ENCODE measurements around the gene DNLZ. TPM values are rescaled to one million over a fixed set of nuclear protein-coding genes. Genes with fewer than 3 reads are reported as not detected.

The DNLZ gene
- total and polyA plus RNA-seq, 7 donors = 8.2 to 40.7 (median 18.7) TPM

DNA sequence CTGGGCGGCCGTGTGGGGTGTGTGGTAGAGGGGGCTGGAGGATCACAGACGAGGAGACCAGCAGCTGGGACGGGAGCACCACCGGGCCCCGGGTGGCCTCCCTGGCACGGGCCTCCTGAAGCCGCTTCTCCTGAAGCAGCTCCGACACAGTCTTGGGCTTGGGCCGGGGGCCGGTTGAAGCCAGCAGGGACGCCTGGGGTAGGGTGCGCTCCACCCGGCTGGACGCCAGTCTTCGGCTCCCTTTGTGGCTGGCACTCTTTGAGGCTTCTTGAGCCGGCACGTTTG, 15.4 kb upstream of the DNLZ start:
- H3K36me3 ChIP-seq (ENCODE audit: insufficient read depth in 1 of 2, low read depth in 1 of 2) = peaks cover 6 to 59% of the 10 kb centered on the region in 2 donors
- no peaks in the 10 kb centered on the region for H3K27me3 ChIP-seq (ENCODE audit: insufficient read depth in 3 of 3, low read length in 2 of 3)
- intact Hi-C loops (cut with DNase I) = no loop called here
- ATAC-seq (no peak), DNase-seq (no peak)
- H3K27ac ChIP-seq = no peak overlapping the region
- TF ChIP-seq, protein P1, sequence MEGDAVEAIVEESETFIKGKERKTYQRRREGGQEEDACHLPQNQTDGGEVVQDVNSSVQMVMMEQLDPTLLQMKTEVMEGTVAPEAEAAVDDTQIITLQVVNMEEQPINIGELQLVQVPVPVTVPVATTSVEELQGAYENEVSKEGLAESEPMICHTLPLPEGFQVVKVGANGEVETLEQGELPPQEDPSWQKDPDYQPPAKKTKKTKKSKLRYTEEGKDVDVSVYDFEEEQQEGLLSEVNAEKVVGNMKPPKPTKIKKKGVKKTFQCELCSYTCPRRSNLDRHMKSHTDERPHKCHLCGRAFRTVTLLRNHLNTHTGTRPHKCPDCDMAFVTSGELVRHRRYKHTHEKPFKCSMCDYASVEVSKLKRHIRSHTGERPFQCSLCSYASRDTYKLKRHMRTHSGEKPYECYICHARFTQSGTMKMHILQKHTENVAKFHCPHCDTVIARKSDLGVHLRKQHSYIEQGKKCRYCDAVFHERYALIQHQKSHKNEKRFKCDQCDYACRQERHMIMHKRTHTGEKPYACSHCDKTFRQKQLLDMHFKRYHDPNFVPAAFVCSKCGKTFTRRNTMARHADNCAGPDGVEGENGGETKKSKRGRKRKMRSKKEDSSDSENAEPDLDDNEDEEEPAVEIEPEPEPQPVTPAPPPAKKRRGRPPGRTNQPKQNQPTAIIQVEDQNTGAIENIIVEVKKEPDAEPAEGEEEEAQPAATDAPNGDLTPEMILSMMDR (IDR thresholded peaks at IDR 0.05) = no peak
- H3K4me1 ChIP-seq = no peaks in the 10 kb centered on the region
- 84 to 93% (median 90%) methylated on average over 16 to 18 of the region's 18 CpGs for WGBS, 3 donors
- no peak overlapping the region for H3K4me3 ChIP-seq
- H3K9me3 ChIP-seq = no peaks in the 10 kb centered on the region

DNA sequence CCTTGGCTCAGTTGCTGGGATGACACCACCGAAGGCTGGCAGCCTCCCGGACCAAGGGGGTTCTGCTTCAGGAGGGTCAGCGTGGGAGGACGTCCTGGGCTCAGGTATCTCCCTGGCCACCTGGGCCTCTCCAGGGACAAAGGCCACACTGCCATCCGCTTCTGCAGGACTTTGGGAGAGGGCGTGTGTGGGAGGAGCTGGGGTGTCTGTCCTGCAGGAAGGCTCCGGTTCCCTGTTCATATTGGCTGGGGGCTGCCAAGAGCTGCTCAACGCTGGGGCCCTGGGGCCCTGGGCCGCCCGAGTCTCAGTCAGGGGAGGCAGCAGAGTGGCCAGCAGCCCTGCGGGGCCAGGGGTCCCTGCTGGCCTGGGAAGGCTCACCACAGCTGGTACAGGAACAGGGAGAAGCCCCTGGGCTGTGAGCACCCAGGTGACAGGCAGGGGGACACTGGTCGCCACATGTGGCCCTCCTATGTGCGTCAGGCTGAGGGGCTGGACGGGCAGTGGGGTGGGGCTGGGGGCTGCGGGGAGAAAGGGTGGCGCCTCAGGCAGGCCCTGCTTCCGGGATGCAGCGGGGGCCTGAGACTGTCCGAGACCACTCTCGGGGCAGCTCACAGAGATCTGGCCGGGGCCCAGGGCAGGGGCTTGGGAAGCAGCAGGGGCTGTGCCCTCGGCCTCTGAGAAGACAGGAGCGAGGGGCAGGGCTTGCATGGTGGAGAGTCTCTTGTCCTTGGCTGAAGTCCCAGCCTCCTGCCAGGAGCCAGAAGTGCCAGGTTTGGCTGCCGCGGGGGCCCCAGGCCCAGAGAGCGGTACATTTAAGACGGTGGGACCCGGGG, 14.8 kb upstream of the DNLZ start:
- Histone ChIP-seq H3K4me1 (no peaks in the 10 kb centered on the region), H3K36me3 (ENCODE audit: insufficient read depth in 1 of 2, low read depth in 1 of 2) (peaks cover 5 to 56% of the 10 kb centered on the region in 2 donors), H3K4me3 (no peak overlapping the region), H3K27ac (no peak overlapping the region), H3K9me3 (no peaks in the 10 kb centered on the region), H3K27me3 (ENCODE audit: insufficient read depth in 3 of 3, low read length in 2 of 3) (no peaks in the 10 kb centered on the region)
- no peak for ATAC-seq
- WGBS, 3 donors = 82 to 87% (median 85%) methylated on average over 22 to 28 of the region's 28 CpGs
- TF ChIP-seq, protein P1 (IDR thresholded peaks at IDR 0.05) = no peak
- intact Hi-C loops (cut with DNase I) = no loop called here
- DNase-seq = no peak

DNA sequence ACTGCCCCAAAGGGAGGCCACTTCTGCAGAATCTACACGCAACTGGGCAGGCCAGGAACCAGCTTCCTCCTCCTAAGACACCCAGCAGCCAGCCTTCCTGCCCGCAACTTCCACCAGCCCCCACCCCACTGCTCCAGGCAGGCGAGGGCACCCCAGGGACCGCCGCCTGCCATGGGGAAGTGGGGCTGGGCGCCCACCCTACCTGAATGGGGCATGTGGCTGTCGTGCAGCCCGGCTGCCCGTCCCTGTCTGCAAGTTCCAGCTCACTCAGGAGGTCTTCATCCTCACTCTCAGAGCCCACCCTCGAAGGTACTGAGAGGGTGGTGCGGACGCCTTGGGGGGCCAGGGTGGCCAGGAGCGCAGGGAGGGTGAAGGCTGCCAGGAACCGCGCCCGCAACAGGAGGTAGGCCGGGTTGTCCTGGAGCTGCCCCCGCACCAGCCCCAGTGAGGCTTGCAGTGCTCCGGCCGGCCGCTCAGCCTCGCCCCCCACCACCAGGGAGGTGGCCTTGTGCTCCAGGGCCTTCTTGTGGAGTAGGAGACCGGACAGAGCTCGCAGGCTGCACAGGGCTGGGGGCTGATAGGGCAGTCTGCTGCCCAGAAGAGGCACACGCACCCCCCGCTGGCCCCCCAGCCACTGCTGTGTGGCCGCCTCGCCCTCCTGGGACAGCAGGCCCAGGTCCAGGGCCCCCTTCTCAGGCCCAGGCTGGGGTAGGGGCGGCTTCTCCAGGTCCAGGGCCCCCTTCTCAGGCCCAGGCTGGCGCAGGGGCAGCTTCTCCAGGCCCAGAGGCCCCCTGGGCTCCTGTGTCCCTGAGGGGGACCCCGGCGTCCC, 14.0 kb upstream of the DNLZ start:
- WGBS, 3 donors = 87 to 92% (median 90%) methylated on average over 21 to 32 of the region's 32 CpGs
- H3K36me3 ChIP-seq (ENCODE audit: insufficient read depth in 1 of 2, low read depth in 1 of 2) = peaks cover 0 to 48% of the 10 kb centered on the region in 2 donors
- H3K27ac ChIP-seq = no peak overlapping the region
- H3K4me3 ChIP-seq = no peak overlapping the region
- intact Hi-C loops (cut with DNase I) = no loop called here
- no peaks in the 10 kb centered on the region for H3K27me3 ChIP-seq (ENCODE audit: insufficient read depth in 3 of 3, low read length in 2 of 3)
- ATAC-seq (no peak), DNase-seq (peak in 1 of 2 donors; percentile 13)
- no peaks in the 10 kb centered on the region for H3K4me1 ChIP-seq
- no peaks in the 10 kb centered on the region for H3K9me3 ChIP-seq
- TF ChIP-seq, protein P1 (IDR thresholded peaks at IDR 0.05) = no peak

DNA sequence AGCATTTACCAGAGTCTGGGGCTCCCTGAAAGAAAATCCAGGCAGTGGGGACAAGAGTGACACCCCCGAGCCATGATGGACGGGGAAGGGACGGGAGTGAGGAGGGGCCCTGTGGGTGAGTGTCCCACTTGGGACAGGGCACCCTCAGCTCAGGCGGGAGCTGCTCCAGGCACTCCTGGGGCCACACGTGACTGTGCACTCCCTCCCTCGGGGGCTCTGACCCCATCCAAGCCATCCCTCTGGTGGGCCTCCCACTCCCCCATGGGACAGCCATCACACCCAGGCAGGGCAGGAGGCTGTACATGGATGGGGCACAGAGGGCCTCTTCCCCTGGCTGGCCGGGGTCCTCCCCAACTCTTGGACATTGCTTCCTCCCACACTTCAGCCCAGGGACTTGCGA, 12.9 kb upstream of the DNLZ start:
- Histone ChIP-seq H3K27me3 (ENCODE audit: insufficient read depth in 3 of 3, low read length in 2 of 3) (no peaks in the 10 kb centered on the region), H3K4me3 (no peak overlapping the region), H3K27ac (no peak overlapping the region), H3K36me3 (ENCODE audit: insufficient read depth in 1 of 2, low read depth in 1 of 2) (peaks cover 0 to 37% of the 10 kb centered on the region in 2 donors), H3K9me3 (no peaks in the 10 kb centered on the region), H3K4me1 (no peaks in the 10 kb centered on the region)
- DNase-seq (no peak), ATAC-seq (no peak)
- intact Hi-C loops (cut with DNase I) = no loop called here
- TF ChIP-seq, protein P1 (IDR thresholded peaks at IDR 0.05) = no peak
- WGBS, 3 donors = 70 to 89% (median 74%) methylated on average over 6 to 8 of the region's 8 CpGs
